NT2/D1 (cell line): ENCODE measurements around the gene MON2.

Source experiments
- SUZ12 ChIP-seq: IDR thresholded peaks from 2 replicates; pipeline ENCODE4 v1.6.1; 2011; ENCODE audit not compliant: insufficient read length, insufficient read depth; ENCODE audit errors: extremely low read depth
- YY1 ChIP-seq: IDR thresholded peaks from 2 replicates; pipeline ENCODE4 v1.6.1; 2011; ENCODE audit not compliant: insufficient read length, insufficient read depth
- ZNF274 ChIP-seq: IDR thresholded peaks from 2 replicates; pipeline ENCODE4 v1.6.1; 2011; ENCODE audit warnings: mild to moderate bottlenecking, low read depth, low read length

- no peak for TF ChIP-seq YY1
- TF ChIP-seq ZNF274, result no peak
- no peak for TF ChIP-seq SUZ12
Measured at GRCh38 chr12:62605981-62606380, 139.4 kb downstream of the MON2 start.
